HepG2 (cell line): ENCODE data around the gene AGBL1.

Source experiments
- KAT7 ChIP-seq: IDR thresholded peaks from 2 replicates; pipeline ENCODE4 v1.6.1; 2018; ENCODE audit warnings: borderline replicate concordance, missing compliant biosample characterization
- MYC ChIP-seq: sonication (generic); formaldehyde crosslinking; IDR thresholded peaks from 2 replicates; pipeline ENCODE4 v1.9.0; 2021; ENCODE audit warnings: missing genetic modification reagents, borderline replicate concordance
- POLR2A ChIP-seq, 2 experiments: IDR thresholded peaks; 2 replicates each; pipeline ENCODE4 v1.6.1; 2011; ENCODE audit warnings: low read depth in 2 of 2, low read length in 2 of 2, mild to moderate bottlenecking in 1 of 2, moderate library complexity in 1 of 2; ENCODE audit not compliant: insufficient read depth in 1 of 2
- POLR2AphosphoS5 ChIP-seq: IDR thresholded peaks from 2 replicates; pipeline ENCODE4 v1.6.1; 2012; ENCODE audit warnings: low read depth, low read length
- SALL1 ChIP-seq: sonication (generic); formaldehyde crosslinking; IDR thresholded peaks from 2 replicates; pipeline ENCODE4 v1.8.0; 2022; ENCODE audit warnings: mild to moderate bottlenecking, missing genetic modification reagents
- ZNF235 ChIP-seq: sonication (generic); formaldehyde crosslinking; IDR thresholded peaks from 2 replicates; pipeline ENCODE4 v1.8.1; 2023; ENCODE audit warnings: mild to moderate bottlenecking, missing genetic modification reagents, borderline replicate concordance
- ZNF776 ChIP-seq: sonication (generic); formaldehyde crosslinking; IDR thresholded peaks from 2 replicates; pipeline ENCODE4 v1.4.0; 2020; ENCODE audit warnings: mild to moderate bottlenecking, missing genetic modification reagents
- TF ChIP-seq, protein P1 (sequence below): sonication (generic); formaldehyde crosslinking; IDR thresholded peaks from 2 replicates; pipeline ENCODE4 v1.5.0; 2020; ENCODE audit warnings: mild to moderate bottlenecking, missing genetic modification reagents, moderate library complexity

DNA sequence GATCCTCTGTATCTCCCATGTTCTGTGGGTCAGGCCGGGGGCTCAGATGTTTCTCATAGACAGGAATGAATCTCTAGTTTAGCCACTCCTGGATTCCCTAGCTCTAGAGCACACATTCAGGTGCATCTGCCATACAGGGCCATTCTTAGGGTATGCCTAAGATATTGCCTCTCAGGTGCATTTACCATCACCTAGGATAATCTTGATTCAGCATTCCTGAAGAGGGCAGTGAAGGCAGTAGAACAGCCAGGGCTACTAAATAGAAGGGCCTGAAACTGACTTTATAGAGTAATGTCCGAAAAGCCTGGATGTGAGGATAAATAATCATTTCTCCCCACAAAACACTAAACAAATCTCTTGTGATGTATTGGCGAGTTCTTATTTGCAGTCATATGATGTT is 882.0 kb downstream of the AGBL1 start:
- no peak for TF ChIP-seq POLR2AphosphoS5
- no peak for TF ChIP-seq MYC
- no peak for TF ChIP-seq ZNF776 (CRISPR knock-in tag)
- TF ChIP-seq ZNF235 (CRISPR knock-in tag): no peak
- no peak for TF ChIP-seq KAT7 (CRISPR knock-in tag)
- TF ChIP-seq POLR2A (IDR thresholded peaks at IDR 0.05; ENCODE audit: insufficient read depth in 1 of 2, low read depth in 2 of 2, low read length in 2 of 2): no peak
- TF ChIP-seq, protein P1, sequence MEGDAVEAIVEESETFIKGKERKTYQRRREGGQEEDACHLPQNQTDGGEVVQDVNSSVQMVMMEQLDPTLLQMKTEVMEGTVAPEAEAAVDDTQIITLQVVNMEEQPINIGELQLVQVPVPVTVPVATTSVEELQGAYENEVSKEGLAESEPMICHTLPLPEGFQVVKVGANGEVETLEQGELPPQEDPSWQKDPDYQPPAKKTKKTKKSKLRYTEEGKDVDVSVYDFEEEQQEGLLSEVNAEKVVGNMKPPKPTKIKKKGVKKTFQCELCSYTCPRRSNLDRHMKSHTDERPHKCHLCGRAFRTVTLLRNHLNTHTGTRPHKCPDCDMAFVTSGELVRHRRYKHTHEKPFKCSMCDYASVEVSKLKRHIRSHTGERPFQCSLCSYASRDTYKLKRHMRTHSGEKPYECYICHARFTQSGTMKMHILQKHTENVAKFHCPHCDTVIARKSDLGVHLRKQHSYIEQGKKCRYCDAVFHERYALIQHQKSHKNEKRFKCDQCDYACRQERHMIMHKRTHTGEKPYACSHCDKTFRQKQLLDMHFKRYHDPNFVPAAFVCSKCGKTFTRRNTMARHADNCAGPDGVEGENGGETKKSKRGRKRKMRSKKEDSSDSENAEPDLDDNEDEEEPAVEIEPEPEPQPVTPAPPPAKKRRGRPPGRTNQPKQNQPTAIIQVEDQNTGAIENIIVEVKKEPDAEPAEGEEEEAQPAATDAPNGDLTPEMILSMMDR (CRISPR knock-in tag): no peak
- no peak for TF ChIP-seq SALL1
